ENCODE data around the gene POLE. TPM values are rescaled to one million over a fixed set of nuclear protein-coding genes. Genes with fewer than 3 reads are reported as not detected.

Gene POLE
- total RNA-seq, 1 donor, result 19.6 TPM

GRCh38 chr12:132720606-132721345 is 33.6 kb upstream of the POLE start:
- Histone ChIP-seq H3K27me3 (ENCODE audit: insufficient read depth, low read length) (no peaks in the 10 kb centered on the region), H3K4me3 (ENCODE audit: low read length) (no peak overlapping the region), H3K9me3 (ENCODE audit: low read depth, low read length) (no peaks in the 10 kb centered on the region), H3K4me1 (ENCODE audit: insufficient read depth, low read length) (no peaks in the 10 kb centered on the region)

GRCh38 chr12:132719954-132720324 is 32.8 kb upstream of the POLE start:
- H3K9me3 ChIP-seq (ENCODE audit: low read depth, low read length), result no peaks in the 10 kb centered on the region
- no peak overlapping the region for H3K4me3 ChIP-seq (ENCODE audit: low read length)
- H3K27me3 ChIP-seq (ENCODE audit: insufficient read depth, low read length), result no peaks in the 10 kb centered on the region
- no peaks in the 10 kb centered on the region for H3K4me1 ChIP-seq (ENCODE audit: insufficient read depth, low read length)

GRCh38 chr12:132719141-132719953 is 32.2 kb upstream of the POLE start:
- Histone ChIP-seq H3K9me3 (ENCODE audit: low read depth, low read length) (no peaks in the 10 kb centered on the region), H3K4me1 (ENCODE audit: insufficient read depth, low read length) (no peaks in the 10 kb centered on the region), H3K27me3 (ENCODE audit: insufficient read depth, low read length) (no peaks in the 10 kb centered on the region), H3K4me3 (ENCODE audit: low read length) (no peak overlapping the region)

GRCh38 chr12:132718644-132719043 is 31.5 kb upstream of the POLE start:
- no peaks in the 10 kb centered on the region for H3K9me3 ChIP-seq (ENCODE audit: low read depth, low read length)
- no peaks in the 10 kb centered on the region for H3K27me3 ChIP-seq (ENCODE audit: insufficient read depth, low read length)
- no peaks in the 10 kb centered on the region for H3K4me1 ChIP-seq (ENCODE audit: insufficient read depth, low read length)
- no peak overlapping the region for H3K4me3 ChIP-seq (ENCODE audit: low read length)

- no peaks in the 10 kb centered on the region for H3K27me3 ChIP-seq (ENCODE audit: insufficient read depth, low read length)
- H3K9me3 ChIP-seq (ENCODE audit: low read depth, low read length), result no peaks in the 10 kb centered on the region
- H3K4me3 ChIP-seq (ENCODE audit: low read length), result no peak overlapping the region
- H3K4me1 ChIP-seq (ENCODE audit: insufficient read depth, low read length), result no peaks in the 10 kb centered on the region
These were observed 30.6 kb upstream of the POLE start for GRCh38 chr12:132717531-132718387.

- H3K4me3 ChIP-seq (ENCODE audit: low read length), result no peak overlapping the region
- peaks cover 4% of the 10 kb centered on the region for H3K4me1 ChIP-seq (ENCODE audit: insufficient read depth, low read length)
- H3K9me3 ChIP-seq (ENCODE audit: low read depth, low read length), result no peaks in the 10 kb centered on the region
- no peaks in the 10 kb centered on the region for H3K27me3 ChIP-seq (ENCODE audit: insufficient read depth, low read length)
These were observed 29.9 kb upstream of the POLE start for GRCh38 chr12:132717011-132717410.

- Histone ChIP-seq H3K9me3 (ENCODE audit: low read depth, low read length) (no peaks in the 10 kb centered on the region), H3K4me1 (ENCODE audit: insufficient read depth, low read length) (peaks cover 11% of the 10 kb centered on the region), H3K4me3 (ENCODE audit: low read length) (no peak overlapping the region), H3K27me3 (ENCODE audit: insufficient read depth, low read length) (no peaks in the 10 kb centered on the region)
These were observed 29.2 kb upstream of the POLE start for GRCh38 chr12:132716356-132716755.

- H3K4me1 ChIP-seq (ENCODE audit: insufficient read depth, low read length), result peaks cover 14% of the 10 kb centered on the region
- H3K9me3 ChIP-seq (ENCODE audit: low read depth, low read length), result no peaks in the 10 kb centered on the region
- no peak overlapping the region for H3K4me3 ChIP-seq (ENCODE audit: low read length)
- H3K27me3 ChIP-seq (ENCODE audit: insufficient read depth, low read length), result no peaks in the 10 kb centered on the region
These were observed 28.7 kb upstream of the POLE start for GRCh38 chr12:132715874-132716273.

- no peaks in the 10 kb centered on the region for H3K27me3 ChIP-seq (ENCODE audit: insufficient read depth, low read length)
- peaks cover 22% of the 10 kb centered on the region for H3K4me1 ChIP-seq (ENCODE audit: insufficient read depth, low read length)
- no peak overlapping the region for H3K4me3 ChIP-seq (ENCODE audit: low read length)
- no peaks in the 10 kb centered on the region for H3K9me3 ChIP-seq (ENCODE audit: low read depth, low read length)
These were observed 26.0 kb upstream of the POLE start for GRCh38 chr12:132713123-132713522.

- no peaks in the 10 kb centered on the region for H3K9me3 ChIP-seq (ENCODE audit: low read depth, low read length)
- H3K4me3 ChIP-seq (ENCODE audit: low read length), result peak overlapping the region; percentile 82
- H3K4me1 ChIP-seq (ENCODE audit: insufficient read depth, low read length), result peaks cover 22% of the 10 kb centered on the region
- H3K27me3 ChIP-seq (ENCODE audit: insufficient read depth, low read length), result no peaks in the 10 kb centered on the region
These were observed 24.1 kb upstream of the POLE start for GRCh38 chr12:132711080-132711843.

GRCh38 chr12:132710405-132711079 is 23.4 kb upstream of the POLE start, which contains the start of gene PGAM5:
Gene PGAM5 (plus strand): TSS chr12:132710842. CDS start chr12:132710877, 35 bp downstream.
- Histone ChIP-seq H3K4me1 (ENCODE audit: insufficient read depth, low read length) (peaks cover 22% of the 10 kb centered on the region), H3K9me3 (ENCODE audit: low read depth, low read length) (no peaks in the 10 kb centered on the region), H3K27me3 (ENCODE audit: insufficient read depth, low read length) (no peaks in the 10 kb centered on the region), H3K4me3 (ENCODE audit: low read length) (peak within 1 kb of the TSS; percentile 82)

- Histone ChIP-seq H3K9me3 (ENCODE audit: low read depth, low read length) (no peaks in the 10 kb centered on the region), H3K27me3 (ENCODE audit: insufficient read depth, low read length) (no peaks in the 10 kb centered on the region), H3K4me1 (ENCODE audit: insufficient read depth, low read length) (peaks cover 22% of the 10 kb centered on the region), H3K4me3 (ENCODE audit: low read length) (peak overlapping the region; percentile 82)
These were observed 22.9 kb upstream of the POLE start for GRCh38 chr12:132710043-132710404.

GRCh38 chr12:132708150-132708549 is 21.0 kb upstream of the POLE start:
- no peak overlapping the region for H3K4me3 ChIP-seq (ENCODE audit: low read length)
- H3K27me3 ChIP-seq (ENCODE audit: insufficient read depth, low read length), result no peaks in the 10 kb centered on the region
- peaks cover 22% of the 10 kb centered on the region for H3K4me1 ChIP-seq (ENCODE audit: insufficient read depth, low read length)
- no peaks in the 10 kb centered on the region for H3K9me3 ChIP-seq (ENCODE audit: low read depth, low read length)

- no peak overlapping the region for H3K4me3 ChIP-seq (ENCODE audit: low read length)
- H3K9me3 ChIP-seq (ENCODE audit: low read depth, low read length), result no peaks in the 10 kb centered on the region
- peaks cover 20% of the 10 kb centered on the region for H3K4me1 ChIP-seq (ENCODE audit: insufficient read depth, low read length)
- no peaks in the 10 kb centered on the region for H3K27me3 ChIP-seq (ENCODE audit: insufficient read depth, low read length)
These were observed 20.1 kb upstream of the POLE start for GRCh38 chr12:132707241-132707640.
